A549 (cell line): Measurements from ENCODE around the gene CHPF2. TPM values are rescaled to one million over a fixed set of nuclear protein-coding genes. Genes with fewer than 3 reads are reported as not detected.
A peak's percentile ranks its signal among the peaks of the same experiment; 100 is the strongest.

Source experiments
- ATAC-seq, 2 experiments: fragments of 200-7000 bp in 1 of 2; fragments of >200 bp in 1 of 2; cut with Nextera tagmentation in 1 of 2; cut with Tn5 transposase in 1 of 2; 3 replicates each; pipeline versions ENCODE4 v1.8.0 to v1.9.1; 2018 to 2020; ENCODE audit warnings: mild to moderate bottlenecking in 1 of 2, moderate library complexity in 1 of 2
- CTCF ChIA-PET: fragments of 300-600 bp; sonication (Branson Sonifier 250); formaldehyde crosslinking; extraction: SDS; loops from one replicate; lab custom pipeline; 2021; ENCODE audit warnings: antibody characterized with exemption, inconsistent platforms; lab: Yijun Ruan, JAX
- POLR2A ChIA-PET: fragments of 350-600 bp; formaldehyde crosslinking; extraction: SDS; loops from one replicate; lab custom pipeline; 2021; ENCODE audit warnings: antibody characterized with exemption, inconsistent platforms; lab: Yijun Ruan, JAX
- DNase-seq, 2 experiments: peaks; one replicate each; pipeline versions ENCODE4 v3.0.0 to v3.0.0-alpha.2; 2011 to 2016; ENCODE audit warnings: low read depth in 1 of 2, low spot score in 1 of 2
- FAIRE-seq: peaks from 2 replicates; lab custom pipeline; 2011; peaks lifted over from hg19 to GRCh38; lab: Jason Lieb, UNC
- H3K27ac ChIP-seq, 2 experiments: fragments of >200 bp; sonication (Bioruptor Twin); formaldehyde crosslinking; 3 replicates each; pipeline ENCODE4 v1.5.1; 2016 to 2017
- H3K4me1 ChIP-seq: fragments of >200 bp; sonication (Bioruptor Twin); formaldehyde crosslinking; 3 replicates; pipeline ENCODE4 v1.6.1; 2016
- H3K4me2 ChIP-seq: fragments of >200 bp; sonication (Bioruptor Twin); formaldehyde crosslinking; 3 replicates; pipeline ENCODE4 v1.6.1; 2016
- H3K4me3 ChIP-seq: fragments of >200 bp; sonication (Bioruptor Twin); formaldehyde crosslinking; 3 replicates; pipeline ENCODE4 v1.5.1; 2016
- H3K9me3 ChIP-seq: fragments of >200 bp; sonication (Bioruptor Twin); formaldehyde crosslinking; 3 replicates; pipeline ENCODE4 v1.6.1; 2016
- BHLHE40 ChIP-seq: IDR thresholded peaks from 2 replicates; pipeline ENCODE4 v1.6.1; 2012; ENCODE audit warnings: low read depth, low read length, inconsistent platforms
- CEBPB ChIP-seq, 2 experiments: fragments of >200 bp in 1 of 2; sonication (Bioruptor Twin) in 1 of 2; formaldehyde crosslinking in 1 of 2; IDR thresholded peaks; 2 replicates each; pipeline ENCODE4 v1.6.1; 2012 to 2016
- CHD2 ChIP-seq: fragments of 150-350 bp; IDR thresholded peaks from 2 replicates; pipeline ENCODE4 v1.6.1; 2014; ENCODE audit warnings: low read length; ENCODE audit not compliant: partially characterized antibody
- CHD4 ChIP-seq: fragments of 200-600 bp; sonication (generic); IDR thresholded peaks from 2 replicates; pipeline ENCODE4 v1.6.1; 2016; ENCODE audit warnings: antibody characterized with exemption, mild to moderate bottlenecking, borderline replicate concordance
- ELK1 ChIP-seq: fragments of 150-350 bp; IDR thresholded peaks from 2 replicates; pipeline ENCODE4 v1.6.1; 2014; ENCODE audit warnings: low read depth, mild to moderate bottlenecking, low read length
- FOSB ChIP-seq: fragments of 250-450 bp; sonication (Bioruptor Pico); IDR thresholded peaks from 2 replicates; pipeline ENCODE4 v1.5.0; 2020; ENCODE audit warnings: mild to moderate bottlenecking, moderate library complexity
- HDAC2 ChIP-seq: fragments of 200-600 bp; sonication (generic); IDR thresholded peaks from 2 replicates; pipeline ENCODE4 v1.6.1; 2016
- HMGXB4 ChIP-seq: fragments of 250-450 bp; sonication (Bioruptor Pico); IDR thresholded peaks from 2 replicates; pipeline ENCODE4 v1.5.0; 2021; ENCODE audit warnings: mild to moderate bottlenecking, moderate library complexity, borderline replicate concordance
- HOXA7 ChIP-seq: fragments of 250-450 bp; sonication (Bioruptor Pico); IDR thresholded peaks from 2 replicates; pipeline ENCODE4 v1.5.0; 2020; ENCODE audit warnings: mild to moderate bottlenecking, moderate library complexity
- HOXB13 ChIP-seq: fragments of 250-450 bp; sonication (Bioruptor Pico); IDR thresholded peaks from 2 replicates; pipeline ENCODE4 v1.5.0; 2020; ENCODE audit warnings: low read depth, mild to moderate bottlenecking, moderate library complexity
- MAZ ChIP-seq: fragments of 150-350 bp; IDR thresholded peaks from 2 replicates; pipeline ENCODE4 v1.6.1; 2014; ENCODE audit warnings: antibody characterized with exemption, low read depth, low read length, borderline replicate concordance
- NFE2L2 ChIP-seq: fragments of 150-350 bp; conservative IDR thresholded peaks from 2 replicates; pipeline ENCODE4 v1.6.1; 2014; ENCODE audit warnings: low read length
- POLR2AphosphoS2 ChIP-seq: conservative IDR thresholded peaks from 2 replicates; pipeline ENCODE4 v1.6.1; 2012; ENCODE audit warnings: low read length, improper control_type of control experiment, inconsistent platforms
- TFCP2L1 ChIP-seq: fragments of 250-450 bp; sonication (Bioruptor Pico); IDR thresholded peaks from 2 replicates; pipeline ENCODE4 v1.5.0; 2021; ENCODE audit warnings: mild to moderate bottlenecking
- TP53 ChIP-seq: fragments of 250-450 bp; sonication (Bioruptor Pico); IDR thresholded peaks from 2 replicates; pipeline ENCODE4 v1.5.0; 2021; ENCODE audit warnings: mild to moderate bottlenecking, moderate library complexity
- USF2 ChIP-seq: fragments of 450-650 bp; IDR thresholded peaks from 2 replicates; pipeline ENCODE4 v1.6.1; 2014; ENCODE audit warnings: antibody characterized with exemption
- ZSCAN20 ChIP-seq: fragments of 250-450 bp; sonication (Bioruptor Pico); IDR thresholded peaks from 2 replicates; pipeline ENCODE4 v1.8.0; 2022; ENCODE audit warnings: mild to moderate bottlenecking, moderate library complexity
- WGBS: methylation state at CpG from one replicate; pipeline ENCODE4 v1.1.6; 2017; ENCODE audit errors: missing lambda C conversion rate; 5-methylcytosine and 5-hydroxymethylcytosine counted together
- polyA plus RNA-seq, 4 experiments: library from polyadenylated mRNA; depleted of rRNA in 3 of 4; stranded (reverse); fragments of >200 nt; fragmentation: RNase III in 1 of 4; extraction: RNeasy Plus Mini Kit Qiagen cat#74134 plus additional on column Dnase treatment in 1 of 4; gene quantifications; 2 replicates in 3 of 4; 3 replicates in 1 of 4; pipeline ENCODE4 v1.2.3, GENCODE V29; 2011 to 2017
- TF ChIP-seq, protein P1 (sequence below): fragments of >200 bp; sonication (Bioruptor Twin); formaldehyde crosslinking; IDR thresholded peaks from 3 replicates; pipeline ENCODE4 v1.5.1; 2016

Gene CHPF2
- polyA plus RNA-seq, 2 of the 4 experiments (the other 2 are of a cell fraction) = 14.9 to 29.6 TPM

GRCh38 chr7:151225948-151226510 lies 6.3 kb upstream of the CHPF2 start:
- no peaks in the 10 kb centered on the region for H3K9me3 ChIP-seq
- 57% methylated on average over 8 of the region's 8 CpGs for WGBS
- DNase-seq (no peak), ATAC-seq (no peak), FAIRE-seq (no peak)
- TF ChIP-seq HOXA7 (CRISPR knock-in tag) (no peak), TP53 (CRISPR knock-in tag) (no peak), CHD4 (no peak), CEBPB (IDR thresholded peaks at IDR 0.05) (peak; percentile 39 to 74; a peak in 3 of 4 replicates), POLR2AphosphoS2 (no peak), FOSB (CRISPR knock-in tag) (no peak), CHD2 (no peak)
- POLR2A ChIA-PET = interaction anchor here (1.2 to 1.6 kb wide), 3 partner anchors 12 to 115 kb away, joined by 3 to 6 read pairs (median 6); partner anchors contain the start of gene NUB1
- peaks cover 17% of the 10 kb centered on the region for H3K4me1 ChIP-seq
- CTCF ChIA-PET = interaction anchor here (0.6 to 4.5 kb wide), 5 partner anchors 18 to 212 kb away, joined by 3 to 30 read pairs (median 3); no protein-coding TSS in a partner anchor
- H3K4me2 ChIP-seq = peak overlapping the region; percentile 98
- peak overlapping the region; percentile 85 to 88 for H3K27ac ChIP-seq
- peak overlapping the region; percentile 93 for H3K4me3 ChIP-seq

DNA sequence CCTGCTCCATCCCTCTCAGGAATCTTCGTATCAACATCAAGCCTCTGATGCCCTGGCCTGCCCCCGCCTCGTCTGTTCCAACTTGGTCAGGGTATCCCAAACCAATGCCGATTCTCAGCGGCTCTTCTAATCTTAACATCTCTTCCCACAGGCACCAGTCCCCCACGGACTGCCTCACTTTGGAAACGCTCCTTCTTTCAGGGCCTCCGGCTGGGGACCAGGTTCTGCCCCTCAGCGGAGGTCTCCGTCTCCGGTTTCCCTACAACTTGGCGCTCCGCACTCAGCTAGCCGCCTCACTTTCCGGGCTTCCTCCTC lies 5.8 kb upstream of the CHPF2 start:
- Histone ChIP-seq H3K4me3 (peak overlapping the region; percentile 93), H3K4me1 (peaks cover 22% of the 10 kb centered on the region), H3K9me3 (no peaks in the 10 kb centered on the region), H3K4me2 (peak overlapping the region; percentile 98), H3K27ac (peak overlapping the region; percentile 85 to 88)
- 2% methylated on average over 15 of the region's 15 CpGs for WGBS
- DNase-seq = no peak
- TF ChIP-seq TP53 (CRISPR knock-in tag) = no peak
- no peak for TF ChIP-seq HDAC2
- no peak for TF ChIP-seq MAZ
- no peak for TF ChIP-seq HMGXB4 (CRISPR knock-in tag)
- TF ChIP-seq, protein P1, sequence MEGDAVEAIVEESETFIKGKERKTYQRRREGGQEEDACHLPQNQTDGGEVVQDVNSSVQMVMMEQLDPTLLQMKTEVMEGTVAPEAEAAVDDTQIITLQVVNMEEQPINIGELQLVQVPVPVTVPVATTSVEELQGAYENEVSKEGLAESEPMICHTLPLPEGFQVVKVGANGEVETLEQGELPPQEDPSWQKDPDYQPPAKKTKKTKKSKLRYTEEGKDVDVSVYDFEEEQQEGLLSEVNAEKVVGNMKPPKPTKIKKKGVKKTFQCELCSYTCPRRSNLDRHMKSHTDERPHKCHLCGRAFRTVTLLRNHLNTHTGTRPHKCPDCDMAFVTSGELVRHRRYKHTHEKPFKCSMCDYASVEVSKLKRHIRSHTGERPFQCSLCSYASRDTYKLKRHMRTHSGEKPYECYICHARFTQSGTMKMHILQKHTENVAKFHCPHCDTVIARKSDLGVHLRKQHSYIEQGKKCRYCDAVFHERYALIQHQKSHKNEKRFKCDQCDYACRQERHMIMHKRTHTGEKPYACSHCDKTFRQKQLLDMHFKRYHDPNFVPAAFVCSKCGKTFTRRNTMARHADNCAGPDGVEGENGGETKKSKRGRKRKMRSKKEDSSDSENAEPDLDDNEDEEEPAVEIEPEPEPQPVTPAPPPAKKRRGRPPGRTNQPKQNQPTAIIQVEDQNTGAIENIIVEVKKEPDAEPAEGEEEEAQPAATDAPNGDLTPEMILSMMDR = no peak
- no peak for TF ChIP-seq ELK1
- TF ChIP-seq NFE2L2 = no peak
- no peak for TF ChIP-seq HOXB13 (CRISPR knock-in tag)
- no peak for TF ChIP-seq USF2
- TF ChIP-seq TFCP2L1 (CRISPR knock-in tag) = no peak
- no peak for TF ChIP-seq BHLHE40
- no peak for TF ChIP-seq ZSCAN20
- peak in 1 of 2 experiments; percentile 19; a peak in 3 of 6 replicates for ATAC-seq
- POLR2A ChIA-PET = interaction anchor here (0.9 to 1.6 kb wide), 9 partner anchors 8 to 198 kb away, joined by 3 to 6 read pairs (median 5); partner anchors contain the start of genes ABCB8 and NUB1
- FAIRE-seq = no peak
- CTCF ChIA-PET = interaction anchor here (0.8 to 4.5 kb wide), 7 partner anchors 8 to 84 kb away, joined by 3 to 30 read pairs (median 7); partner anchors contain the start of gene GBX1
